ENCODE results near the gene NHLH1.

GRCh38 chr1:160365325-160365724 is 1.5 kb upstream of the NHLH1 start:
- TF ChIP-seq, protein P1, sequence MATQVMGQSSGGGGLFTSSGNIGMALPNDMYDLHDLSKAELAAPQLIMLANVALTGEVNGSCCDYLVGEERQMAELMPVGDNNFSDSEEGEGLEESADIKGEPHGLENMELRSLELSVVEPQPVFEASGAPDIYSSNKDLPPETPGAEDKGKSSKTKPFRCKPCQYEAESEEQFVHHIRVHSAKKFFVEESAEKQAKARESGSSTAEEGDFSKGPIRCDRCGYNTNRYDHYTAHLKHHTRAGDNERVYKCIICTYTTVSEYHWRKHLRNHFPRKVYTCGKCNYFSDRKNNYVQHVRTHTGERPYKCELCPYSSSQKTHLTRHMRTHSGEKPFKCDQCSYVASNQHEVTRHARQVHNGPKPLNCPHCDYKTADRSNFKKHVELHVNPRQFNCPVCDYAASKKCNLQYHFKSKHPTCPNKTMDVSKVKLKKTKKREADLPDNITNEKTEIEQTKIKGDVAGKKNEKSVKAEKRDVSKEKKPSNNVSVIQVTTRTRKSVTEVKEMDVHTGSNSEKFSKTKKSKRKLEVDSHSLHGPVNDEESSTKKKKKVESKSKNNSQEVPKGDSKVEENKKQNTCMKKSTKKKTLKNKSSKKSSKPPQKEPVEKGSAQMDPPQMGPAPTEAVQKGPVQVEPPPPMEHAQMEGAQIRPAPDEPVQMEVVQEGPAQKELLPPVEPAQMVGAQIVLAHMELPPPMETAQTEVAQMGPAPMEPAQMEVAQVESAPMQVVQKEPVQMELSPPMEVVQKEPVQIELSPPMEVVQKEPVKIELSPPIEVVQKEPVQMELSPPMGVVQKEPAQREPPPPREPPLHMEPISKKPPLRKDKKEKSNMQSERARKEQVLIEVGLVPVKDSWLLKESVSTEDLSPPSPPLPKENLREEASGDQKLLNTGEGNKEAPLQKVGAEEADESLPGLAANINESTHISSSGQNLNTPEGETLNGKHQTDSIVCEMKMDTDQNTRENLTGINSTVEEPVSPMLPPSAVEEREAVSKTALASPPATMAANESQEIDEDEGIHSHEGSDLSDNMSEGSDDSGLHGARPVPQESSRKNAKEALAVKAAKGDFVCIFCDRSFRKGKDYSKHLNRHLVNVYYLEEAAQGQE (IDR thresholded peaks at IDR 0.05; ENCODE audit: insufficient read depth in 1 of 2, low read depth in 2 of 2, low read length in 1 of 2), result no peak
- no peak for TF ChIP-seq CTCF (IDR thresholded peaks at IDR 0.05)
- TF ChIP-seq SIN3A (IDR thresholded peaks at IDR 0.05; ENCODE audit: borderline replicate concordance, insufficient read depth, low read depth, low read length), result no peak
- no peak for TF ChIP-seq POLR2AphosphoS5 (IDR thresholded peaks at IDR 0.05; ENCODE audit: low read depth, low read length)
- TF ChIP-seq TCF7L2 (IDR thresholded peaks at IDR 0.05; ENCODE audit: low read depth, low read length), result no peak

Data from Panc1 (cell line).